Measurements from ENCODE around the gene KREMEN1. TPM values are rescaled to one million over a fixed set of nuclear protein-coding genes. Genes with fewer than 3 reads are reported as not detected.

KREMEN1 gene
- total and polyA plus RNA-seq, 12 donors = 4.3 to 58.7 (median 27.8) TPM

DNA sequence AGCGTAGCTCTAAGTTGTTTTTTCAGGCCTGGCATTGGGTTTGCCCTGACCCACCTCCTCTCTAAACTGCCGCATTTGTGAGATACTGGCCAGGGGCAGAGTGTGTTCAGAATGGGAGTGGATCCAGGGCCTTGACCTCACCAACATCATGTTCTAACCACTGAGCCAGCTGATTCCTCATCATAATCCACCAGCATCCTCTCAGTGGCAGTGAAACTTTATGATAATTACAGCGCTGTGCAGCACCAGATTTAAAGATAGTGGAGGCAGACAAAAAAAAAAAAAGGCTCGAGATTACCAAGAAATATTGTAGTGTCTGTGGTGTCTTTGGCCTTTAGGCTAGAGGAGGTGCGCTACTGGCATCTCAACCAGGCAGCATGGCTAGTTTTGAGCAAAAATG is 53.0 kb downstream of the KREMEN1 start:
- Histone ChIP-seq H3K27ac (no peak overlapping the region), H3K4me3 (no peak overlapping the region), H3K9me3 (replicated peaks in 1 of 3) (no peaks in the 10 kb centered on the region), H3K27me3 (no peaks in the 10 kb centered on the region), H3K36me3 (replicated peaks in 1 of 2) (peaks cover 0 to 6% of the 10 kb centered on the region in 2 donors), H3K4me1 (replicated peaks in 1 of 2) (peaks cover 0 to 7% of the 10 kb centered on the region in 2 donors)
- TF ChIP-seq, protein P1, sequence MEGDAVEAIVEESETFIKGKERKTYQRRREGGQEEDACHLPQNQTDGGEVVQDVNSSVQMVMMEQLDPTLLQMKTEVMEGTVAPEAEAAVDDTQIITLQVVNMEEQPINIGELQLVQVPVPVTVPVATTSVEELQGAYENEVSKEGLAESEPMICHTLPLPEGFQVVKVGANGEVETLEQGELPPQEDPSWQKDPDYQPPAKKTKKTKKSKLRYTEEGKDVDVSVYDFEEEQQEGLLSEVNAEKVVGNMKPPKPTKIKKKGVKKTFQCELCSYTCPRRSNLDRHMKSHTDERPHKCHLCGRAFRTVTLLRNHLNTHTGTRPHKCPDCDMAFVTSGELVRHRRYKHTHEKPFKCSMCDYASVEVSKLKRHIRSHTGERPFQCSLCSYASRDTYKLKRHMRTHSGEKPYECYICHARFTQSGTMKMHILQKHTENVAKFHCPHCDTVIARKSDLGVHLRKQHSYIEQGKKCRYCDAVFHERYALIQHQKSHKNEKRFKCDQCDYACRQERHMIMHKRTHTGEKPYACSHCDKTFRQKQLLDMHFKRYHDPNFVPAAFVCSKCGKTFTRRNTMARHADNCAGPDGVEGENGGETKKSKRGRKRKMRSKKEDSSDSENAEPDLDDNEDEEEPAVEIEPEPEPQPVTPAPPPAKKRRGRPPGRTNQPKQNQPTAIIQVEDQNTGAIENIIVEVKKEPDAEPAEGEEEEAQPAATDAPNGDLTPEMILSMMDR (IDR thresholded peaks at IDR 0.05) = no peak
- no peak for TF ChIP-seq POLR2A (IDR thresholded peaks at IDR 0.05)
- no peak for DNase-seq
- 75 to 83% (median 82%) methylated on average over 5 of the region's 5 CpGs for WGBS, 4 donors
- intact Hi-C loops (cut with DNase I) = no loop called here

DNA sequence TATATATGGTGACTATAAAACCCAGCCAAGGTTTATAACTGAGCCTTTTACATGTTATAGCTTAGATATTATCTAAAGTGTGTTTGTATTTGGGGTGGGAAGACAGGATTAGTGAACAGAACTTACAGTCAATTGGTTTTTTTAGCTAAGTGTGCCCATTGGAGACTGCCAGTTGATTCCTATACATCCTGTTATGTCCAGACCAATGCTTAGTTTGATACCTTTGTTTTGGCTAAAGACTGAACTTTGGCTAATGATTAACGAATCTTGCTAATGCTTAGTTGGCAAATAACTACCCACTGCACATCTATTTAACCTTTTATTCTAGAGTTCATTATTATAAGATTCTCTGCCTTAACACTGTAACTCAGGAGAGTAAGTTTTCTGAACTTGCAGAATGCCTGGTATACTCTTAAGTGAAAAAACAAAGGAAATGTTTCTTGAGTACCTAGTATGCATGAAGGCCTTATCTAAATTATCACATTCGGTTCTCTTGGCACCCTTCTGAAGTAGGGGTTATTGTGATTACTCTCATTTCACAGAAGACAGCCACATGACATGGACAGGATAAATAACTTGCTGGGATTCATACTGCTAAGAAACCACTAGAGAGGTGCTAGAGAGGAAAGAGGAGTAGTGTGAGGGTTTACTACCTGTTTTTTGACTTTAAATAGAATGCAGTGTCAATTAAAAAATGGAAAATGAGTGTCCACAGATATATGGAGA is 54.0 kb downstream of the KREMEN1 start:
- no peaks in the 10 kb centered on the region for H3K27me3 ChIP-seq
- no peak overlapping the region for H3K4me3 ChIP-seq
- intact Hi-C loops (cut with DNase I) = no loop called here
- H3K4me1 ChIP-seq (replicated peaks in 1 of 2) = no peaks in the 10 kb centered on the region
- TF ChIP-seq, protein P1 (IDR thresholded peaks at IDR 0.05) = no peak
- TF ChIP-seq POLR2A (IDR thresholded peaks at IDR 0.05) = no peak
- DNase-seq = no peak
- 61 to 83% (median 78%) methylated on average over 2 of the region's 2 CpGs for WGBS, 4 donors
- H3K27ac ChIP-seq = no peak overlapping the region
- no peaks in the 10 kb centered on the region for H3K9me3 ChIP-seq (replicated peaks in 1 of 3)
- H3K36me3 ChIP-seq (replicated peaks in 1 of 2) = peaks cover 0 to 6% of the 10 kb centered on the region in 2 donors

DNA sequence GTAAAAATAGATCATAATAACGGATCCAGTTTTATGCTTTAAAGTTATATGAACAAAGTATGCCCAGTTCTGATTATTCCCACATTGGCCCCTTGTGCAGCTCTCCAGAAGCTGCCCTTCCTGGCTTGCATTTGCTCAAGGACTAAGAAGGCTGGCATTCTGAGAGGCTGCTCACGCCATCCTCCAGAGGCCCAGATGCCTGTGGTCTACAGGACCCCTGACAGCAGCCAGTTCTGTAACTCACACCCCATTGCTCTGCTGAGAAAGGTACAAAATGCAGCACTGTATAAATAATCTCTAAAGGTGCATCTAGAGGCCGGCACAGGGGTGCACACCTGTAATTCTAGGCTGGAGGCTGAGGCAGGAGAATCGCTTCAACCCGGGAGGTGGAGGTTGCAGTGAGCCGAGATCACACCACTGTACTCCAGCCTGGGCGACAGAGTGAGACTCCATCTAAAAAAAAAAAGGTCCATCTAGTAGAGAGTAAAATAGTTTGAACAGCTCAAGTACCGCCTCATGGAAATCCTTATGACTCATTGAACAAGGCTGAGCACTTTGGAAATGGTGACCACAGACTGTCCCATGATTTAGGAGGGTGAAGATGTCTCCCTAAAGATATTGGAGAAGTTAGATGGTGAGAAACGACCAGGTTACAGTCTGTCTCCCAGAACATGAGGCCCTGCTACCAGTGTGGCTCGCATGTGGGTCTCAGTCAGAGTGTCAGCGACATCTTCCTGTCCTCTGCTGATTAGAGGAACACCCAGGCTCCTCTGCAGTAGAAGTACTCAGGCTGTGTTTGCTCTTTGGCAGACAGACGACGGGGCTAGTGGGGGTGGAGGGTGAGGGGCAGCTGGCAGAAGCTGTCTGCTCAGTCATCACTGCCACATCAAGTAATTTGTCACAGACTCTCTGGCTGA is 56.3 kb downstream of the KREMEN1 start:
- no peak overlapping the region for H3K4me3 ChIP-seq
- H3K9me3 ChIP-seq (replicated peaks in 1 of 3) = no peaks in the 10 kb centered on the region
- no peaks in the 10 kb centered on the region for H3K27me3 ChIP-seq
- peak overlapping the region in 1 of 5 donors; percentile 13 for H3K27ac ChIP-seq
- H3K36me3 ChIP-seq (replicated peaks in 1 of 2) = peaks cover 0 to 6% of the 10 kb centered on the region in 2 donors
- no peak for DNase-seq
- H3K4me1 ChIP-seq (replicated peaks in 1 of 2) = peaks cover 0 to under 1% of the 10 kb centered on the region in 2 donors
- WGBS, 4 donors = 80 to 85% (median 83%) methylated on average over 12 to 13 of the region's 13 CpGs
- TF ChIP-seq POLR2A (IDR thresholded peaks at IDR 0.05) = no peak
- TF ChIP-seq, protein P1 (IDR thresholded peaks at IDR 0.05) = no peak
- intact Hi-C loops (cut with DNase I) = no loop called here

DNA sequence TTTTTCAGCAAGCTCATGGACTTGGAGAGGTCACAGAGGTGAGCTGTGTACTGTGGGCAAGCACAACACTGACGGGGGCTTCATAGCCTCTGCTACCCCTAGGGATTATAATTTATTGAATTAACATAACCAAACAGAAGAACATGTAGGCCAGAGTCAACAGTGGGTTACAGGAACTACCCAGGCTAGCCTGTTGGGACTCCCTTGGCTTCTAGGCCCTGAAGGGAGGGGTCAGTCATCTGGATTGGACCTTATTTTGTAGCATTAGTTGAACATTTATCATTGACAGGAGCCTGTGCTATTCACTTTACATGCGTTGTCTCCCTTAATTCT is 56.9 kb downstream of the KREMEN1 start:
- WGBS, 4 donors = 82 to 100% (median 91%) methylated on average over 1 to 2 of the region's 2 CpGs
- Histone ChIP-seq H3K4me3 (no peak overlapping the region), H3K27me3 (no peaks in the 10 kb centered on the region), H3K4me1 (replicated peaks in 1 of 2) (peaks cover 0 to 6% of the 10 kb centered on the region in 2 donors), H3K36me3 (replicated peaks in 1 of 2) (peaks cover 0 to 6% of the 10 kb centered on the region in 2 donors), H3K27ac (no peak overlapping the region), H3K9me3 (replicated peaks in 1 of 3) (no peaks in the 10 kb centered on the region)
- intact Hi-C loops (cut with DNase I) = no loop called here
- TF ChIP-seq, protein P1 (IDR thresholded peaks at IDR 0.05) = no peak
- TF ChIP-seq POLR2A (IDR thresholded peaks at IDR 0.05) = no peak
- no peak for DNase-seq
